DLD1 (cell line): ENCODE results near the gene SENP3.

ENCODE experiments used
- in situ Hi-C: cut with HindIII; loops from 2 replicates; pipeline ENCODE4 v1.10.0; 2017; ENCODE audit warnings: low sequenced_read_pairs

The SENP3 gene

DNA sequence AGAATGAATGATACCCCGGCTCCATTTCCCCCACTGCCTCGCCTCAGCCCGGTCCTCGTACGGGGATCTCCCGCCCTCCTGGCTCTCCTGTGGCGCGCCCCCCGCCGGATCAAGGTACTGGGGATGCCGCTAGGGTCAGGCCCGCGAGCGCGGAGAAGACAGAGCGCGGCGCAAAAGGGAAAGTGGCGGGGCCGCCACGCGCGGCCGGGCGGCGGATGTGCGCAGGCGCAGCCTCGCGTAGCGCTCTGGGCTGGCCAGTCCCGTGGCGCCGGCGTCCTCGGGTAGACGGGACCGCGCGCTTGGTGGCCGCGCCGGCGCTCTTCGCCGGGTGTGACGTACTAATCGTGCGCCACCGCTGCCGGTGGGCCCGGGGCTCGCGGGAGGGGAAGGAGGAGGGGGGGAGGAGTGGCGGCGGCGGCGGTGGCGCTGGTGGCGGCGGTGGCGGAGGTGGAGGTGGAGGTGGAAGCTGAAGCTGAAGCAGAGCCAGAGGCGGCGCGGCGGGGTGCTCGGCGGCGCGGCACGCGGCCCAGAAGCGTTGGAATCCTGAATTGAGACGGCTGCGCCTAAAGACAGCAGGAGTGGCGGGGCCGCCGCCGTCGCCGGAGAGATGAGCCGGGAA lies at the start of gene SENP3:
SENP3 (plus strand) TSS at position 331 of the 619 bp plus-strand sequence. CDS start 1,158 bp downstream, outside the sequence.
- in situ Hi-C loops, result no loop called here

DNA sequence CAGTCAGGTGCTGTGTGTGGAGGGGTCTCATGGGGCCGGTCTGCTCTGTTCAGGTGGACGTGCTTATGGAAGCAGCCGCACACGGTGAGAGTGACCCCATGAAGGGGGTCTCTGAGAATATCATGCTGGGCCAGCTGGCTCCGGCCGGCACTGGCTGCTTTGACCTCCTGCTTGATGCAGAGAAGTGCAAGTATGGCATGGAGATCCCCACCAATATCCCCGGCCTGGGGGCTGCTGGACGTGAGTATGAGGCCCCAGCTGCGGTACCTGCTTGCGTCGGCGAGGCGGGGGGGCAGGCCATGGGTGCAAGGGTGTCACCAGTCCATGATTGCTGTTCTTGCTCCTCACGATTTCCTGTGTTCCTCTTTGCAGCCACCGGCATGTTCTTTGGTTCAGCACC lies 49.6 kb upstream of the SENP3 start:
- in situ Hi-C loops, result no loop called here

GRCh38 chr17:7512824-7513540 lies 48.7 kb upstream of the SENP3 start:
- in situ Hi-C loops, result no loop called here

- in situ Hi-C loops, result no loop called here
Measured at GRCh38 chr17:7513850-7514419, 47.8 kb upstream of the SENP3 start.

GRCh38 chr17:7515911-7516610 lies 45.7 kb upstream of the SENP3 start:
- in situ Hi-C loops, result no loop called here

DNA sequence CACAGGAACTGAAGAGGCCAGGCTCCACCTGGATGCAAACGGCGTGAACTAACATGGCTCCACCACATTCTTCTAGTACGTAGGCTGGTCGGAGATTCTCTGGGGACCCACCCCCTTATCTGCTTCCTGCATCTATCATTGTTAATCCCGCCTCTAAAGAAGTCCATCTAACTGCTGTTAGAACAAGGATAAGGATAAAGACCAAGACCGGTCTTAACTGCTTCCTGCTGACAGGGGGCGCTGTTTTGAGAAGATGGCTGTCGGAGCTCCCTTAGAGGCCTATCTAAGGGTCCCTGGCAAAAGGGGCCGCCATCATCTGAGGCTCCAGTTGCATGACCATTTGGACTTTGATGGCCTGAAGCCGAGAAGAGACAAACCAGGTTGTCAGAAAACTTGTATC lies 38.7 kb upstream of the SENP3 start:
- in situ Hi-C loops, result no loop called here

DNA sequence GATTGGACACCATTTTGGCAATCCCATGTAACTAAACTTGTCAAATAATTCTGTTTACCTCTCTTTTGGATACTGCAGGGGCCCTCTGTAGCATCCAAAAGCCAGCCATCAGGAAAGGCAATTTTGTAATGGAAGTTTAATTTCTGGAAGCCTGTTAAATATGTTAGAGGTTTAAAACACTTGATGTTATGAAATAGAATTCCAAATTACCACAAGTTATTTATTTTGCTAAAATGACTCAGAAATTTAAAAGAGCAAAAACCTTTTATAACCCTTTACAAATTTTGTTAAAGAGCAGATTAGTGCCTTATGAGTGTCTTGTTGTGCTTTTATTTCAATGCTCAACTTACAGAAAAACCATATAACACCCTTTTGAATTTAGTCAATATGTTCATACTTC lies 32.9 kb upstream of the SENP3 start:
- in situ Hi-C loops, result no loop called here

DNA sequence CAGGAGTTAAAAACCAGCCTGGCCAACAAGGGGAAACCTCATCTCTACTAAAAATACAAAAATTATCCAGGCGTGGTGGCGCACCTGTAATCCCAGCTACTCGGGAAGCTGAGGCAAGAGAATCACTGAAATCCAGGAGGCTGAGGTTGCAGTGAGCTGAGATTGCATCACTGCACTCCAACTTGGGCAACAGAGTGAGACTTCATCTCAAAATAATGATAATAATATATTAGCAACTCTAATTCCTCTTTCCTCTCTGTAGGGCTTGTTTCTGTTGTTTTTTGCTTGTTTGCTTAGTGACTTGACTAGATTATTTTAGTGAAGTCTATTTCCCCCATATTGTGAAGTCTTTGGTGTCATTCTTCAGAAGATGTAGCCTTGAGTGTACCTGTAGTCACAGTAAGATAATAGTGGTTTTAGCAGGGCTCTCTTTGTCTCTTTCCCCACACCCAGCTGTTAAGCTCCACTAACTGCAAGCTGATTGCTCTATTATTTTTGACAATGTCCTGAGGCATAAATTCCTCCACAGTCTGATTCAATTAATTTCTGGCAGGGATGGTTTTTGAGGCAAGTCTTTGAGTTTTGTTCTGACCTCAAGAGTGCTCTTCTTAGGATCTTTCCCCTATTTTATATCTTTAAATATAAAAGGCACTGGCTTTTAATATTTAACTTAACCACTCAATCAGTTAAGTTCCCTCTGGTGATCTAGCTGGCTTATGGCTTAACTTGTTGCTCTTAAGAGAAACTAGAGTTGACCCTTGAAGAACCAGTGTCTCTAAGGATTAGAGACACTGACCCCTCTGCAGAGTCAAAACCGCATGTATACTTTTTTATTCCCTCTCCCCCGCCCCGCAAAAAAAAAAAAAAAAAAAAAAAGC lies 31.5 kb upstream of the SENP3 start:
- in situ Hi-C loops, result no loop called here

- in situ Hi-C loops, result no loop called here
Measured at GRCh38 chr17:7538050-7538449, 23.7 kb upstream of the SENP3 start.

DNA sequence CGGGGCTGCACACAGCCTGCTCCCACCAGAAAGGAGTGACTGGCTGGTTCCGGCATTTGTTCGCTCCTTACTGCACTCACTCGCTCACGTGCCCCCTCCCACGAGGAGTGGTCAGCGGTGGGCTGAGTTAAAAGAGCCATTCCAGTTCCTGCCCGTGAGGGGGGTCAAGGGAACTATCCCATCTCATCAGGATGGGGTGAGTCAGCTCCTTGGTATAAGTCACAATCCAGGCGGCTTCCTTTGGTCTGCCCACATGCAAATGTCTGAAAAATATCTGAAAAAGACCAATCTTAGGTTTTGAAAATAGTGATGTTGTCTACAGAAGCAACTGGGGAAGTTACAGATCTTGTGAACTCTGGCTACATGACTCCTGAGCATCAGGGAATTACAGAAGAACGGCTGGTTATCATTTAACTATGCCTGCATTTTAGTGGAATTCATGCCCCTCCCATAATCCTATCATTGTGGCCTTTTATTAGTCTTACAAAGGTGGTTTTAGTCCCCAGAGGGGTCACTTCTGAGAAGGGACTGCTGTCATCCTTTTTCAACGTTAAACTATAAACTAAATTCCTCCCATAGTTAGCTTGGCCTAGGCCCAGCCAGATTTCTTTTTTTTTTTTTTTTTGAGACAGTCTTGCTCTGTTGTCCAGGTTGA lies 22.7 kb upstream of the SENP3 start:
- in situ Hi-C loops, result no loop called here

- in situ Hi-C loops, result no loop called here
Measured at GRCh38 chr17:7541074-7541621, 20.6 kb upstream of the SENP3 start.

DNA sequence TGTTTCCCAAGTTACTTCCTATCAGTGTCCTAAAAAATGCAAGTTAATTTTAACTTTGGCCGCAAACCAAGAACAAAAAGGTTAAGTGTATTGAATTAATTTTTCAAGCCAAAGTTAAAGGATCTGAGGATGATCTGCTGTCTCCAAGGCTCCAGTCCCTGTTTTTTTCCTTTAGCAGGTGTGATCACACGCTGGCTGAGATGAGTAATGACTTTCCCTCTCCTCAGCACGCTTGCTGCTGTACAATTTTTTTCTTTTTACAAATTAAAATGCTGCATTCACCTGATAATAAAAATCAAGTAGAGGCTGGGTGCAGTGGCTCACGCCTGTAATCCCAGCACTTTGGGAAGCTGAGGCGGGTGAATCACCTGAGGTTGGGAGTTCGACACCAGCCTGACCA lies 16.8 kb upstream of the SENP3 start:
- in situ Hi-C loops, result no loop called here

DNA sequence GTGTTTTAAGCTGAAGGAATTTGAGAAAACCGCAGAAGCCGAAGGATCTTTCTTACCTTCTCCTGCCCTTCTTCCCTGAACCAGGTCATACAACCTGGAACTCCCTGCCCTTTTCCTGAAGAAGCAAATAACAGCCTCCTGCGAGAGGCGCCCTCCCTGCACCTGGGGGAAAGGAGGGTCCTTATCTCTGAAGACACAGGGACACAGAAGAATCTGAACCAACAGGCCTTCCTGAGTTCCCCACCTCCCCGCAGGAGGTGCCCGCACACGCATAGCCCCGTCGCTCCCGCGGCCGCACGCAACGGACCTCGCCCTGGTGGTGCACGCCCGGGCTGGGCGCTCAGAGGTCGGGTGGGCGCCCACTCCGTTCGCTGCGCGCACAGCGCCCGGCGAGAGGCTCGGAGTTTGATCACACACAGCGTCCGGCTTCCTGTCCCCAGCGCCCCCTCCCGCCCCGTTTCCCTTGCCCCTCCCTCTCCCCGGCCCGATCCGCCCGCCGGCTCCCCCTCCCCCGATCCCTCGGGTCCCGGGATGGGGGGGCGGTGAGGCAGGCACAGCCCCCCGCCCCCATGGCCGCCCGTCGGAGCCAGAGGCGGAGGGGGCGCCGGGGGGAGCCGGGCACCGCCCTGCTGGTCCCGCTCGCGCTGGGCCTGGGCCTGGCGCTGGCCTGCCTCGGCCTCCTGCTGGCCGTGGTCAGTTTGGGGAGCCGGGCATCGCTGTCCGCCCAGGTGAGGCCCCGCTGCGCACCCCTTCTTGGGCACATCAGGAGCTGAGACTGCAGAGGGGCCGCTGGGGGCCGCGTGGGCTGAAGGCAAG lies 12.9 kb upstream of the SENP3 start, which contains the start of gene TNFSF12:
TNFSF12 (plus strand) TSS at position 474 of the 816 bp plus-strand sequence; CDS start at position 570, 96 bp downstream.
- in situ Hi-C loops, result no loop called here

DNA sequence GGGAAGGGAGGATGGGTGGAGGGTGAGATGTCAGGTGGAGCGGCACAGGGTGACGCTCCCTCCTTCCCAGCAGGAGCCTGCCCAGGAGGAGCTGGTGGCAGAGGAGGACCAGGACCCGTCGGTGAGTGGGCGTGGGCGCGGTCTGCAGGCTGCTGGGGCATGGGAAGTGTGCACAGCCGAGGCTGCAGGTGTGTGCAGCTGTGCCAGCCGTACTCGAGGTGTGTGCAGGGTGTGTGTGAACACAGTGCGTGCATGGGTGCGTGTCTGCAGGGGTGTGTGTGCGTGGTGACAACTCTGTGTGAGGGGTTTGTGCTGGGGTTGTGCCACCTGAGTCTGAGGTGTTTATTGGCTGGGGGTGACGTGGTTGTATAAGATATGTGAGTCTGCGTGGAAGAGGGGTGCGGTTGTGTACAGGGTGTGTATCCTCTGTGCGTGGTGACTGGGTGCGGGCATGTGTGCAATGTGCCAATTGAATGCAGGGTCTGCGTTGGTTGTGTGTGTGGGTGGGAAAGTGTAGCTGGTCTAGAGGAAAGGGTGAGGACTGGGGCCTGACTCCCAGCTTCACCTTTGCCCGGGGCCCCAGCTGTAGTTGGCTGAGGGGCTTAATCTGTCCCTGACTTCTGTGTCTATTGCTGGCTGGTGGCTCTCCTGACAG lies 12.2 kb upstream of the SENP3 start:
- in situ Hi-C loops, result no loop called here

DNA sequence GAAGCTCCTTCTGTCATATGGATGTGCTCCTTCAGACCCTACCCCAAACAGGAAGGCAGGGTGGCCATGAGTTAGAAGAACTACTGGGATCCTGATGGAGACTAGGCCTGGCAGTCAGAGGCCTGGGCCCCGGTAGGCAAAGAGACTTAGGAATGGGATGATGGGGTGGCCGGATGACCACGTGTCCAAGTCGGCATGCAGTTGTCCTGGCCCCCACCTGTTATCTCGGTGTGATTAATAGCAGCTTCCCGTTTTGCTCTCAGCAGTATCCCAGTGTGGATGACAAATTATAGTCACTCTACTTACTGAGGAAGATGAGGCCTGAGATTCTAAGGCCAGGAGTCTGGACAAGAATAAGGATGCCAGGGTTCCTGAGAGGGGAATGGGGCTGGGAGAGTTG lies 11.4 kb upstream of the SENP3 start:
- in situ Hi-C loops, result no loop called here

DNA sequence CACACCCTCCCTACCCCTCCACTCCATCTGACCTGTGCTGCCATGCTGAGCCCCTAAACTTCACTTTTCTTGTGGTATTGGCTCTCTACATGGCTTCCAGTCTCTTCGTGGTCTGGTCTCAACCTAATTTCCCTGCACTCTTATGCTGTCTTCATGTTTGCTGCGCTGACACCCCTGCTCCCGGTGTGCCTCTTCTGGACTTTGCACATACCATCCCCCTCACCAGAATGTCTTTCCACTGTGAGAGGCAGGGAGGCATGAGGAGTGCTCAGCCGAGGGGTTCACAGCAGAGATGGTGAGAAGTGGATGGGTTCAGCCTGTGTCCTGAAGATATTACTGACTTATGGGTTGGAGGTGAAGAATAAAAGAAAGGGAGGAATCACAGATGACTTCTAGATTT lies 10.3 kb upstream of the SENP3 start:
- in situ Hi-C loops, result no loop called here

GRCh38 chr17:7552621-7553051 lies 9.1 kb upstream of the SENP3 start:
- in situ Hi-C loops, result no loop called here

GRCh38 chr17:7553356-7553755 lies 8.4 kb upstream of the SENP3 start:
- in situ Hi-C loops, result no loop called here
